H1 (cell line): ENCODE data around the gene RPIA. TPM values are rescaled to one million over a fixed set of nuclear protein-coding genes. Genes with fewer than 3 reads are reported as not detected.

Source experiments
- CTCF ChIA-PET: fragments of 300-600 bp; sonication (Branson Sonifier 250); formaldehyde crosslinking; loops from one replicate; lab custom pipeline; 2021; ENCODE audit not compliant: partially characterized antibody; lab: Charles Lee
- POLR2A ChIA-PET: fragments of 300-600 bp; sonication (Branson Sonifier 250); formaldehyde crosslinking; loops from one replicate; lab custom pipeline; 2021; ENCODE audit warnings: inconsistent platforms; ENCODE audit not compliant: partially characterized antibody; lab: Charles Lee
- DNase-seq, 2 experiments: peaks; one replicate each; pipeline versions ENCODE4 v3.0.0 to v3.0.0-alpha.2; 2010 to 2022; ENCODE audit warnings: low spot score in 2 of 2, low read depth in 1 of 2, mixed read lengths in 1 of 2
- FAIRE-seq: peaks from 2 replicates; lab custom pipeline; 2011; peaks lifted over from hg19 to GRCh38; lab: Jason Lieb, UNC
- H2AFZ ChIP-seq: 2 replicates; pipeline ENCODE4 v1.8.1; 2012; ENCODE audit warnings: low read length, inconsistent platforms
- H2AK5ac ChIP-seq: 2 replicates; pipeline ENCODE4 v1.6.1; 2013; ENCODE audit warnings: low read depth, low read length
- H2BK120ac ChIP-seq: replicated peaks from 2 replicates; pipeline ENCODE3; 2013; ENCODE audit warnings: low read depth, low read length, inconsistent platforms
- H2BK12ac ChIP-seq: 2 replicates; pipeline ENCODE4 v1.6.1; 2013; ENCODE audit warnings: low read depth, low read length
- H2BK15ac ChIP-seq: 2 replicates; pipeline ENCODE4 v1.6.1; 2013; ENCODE audit warnings: low read length
- H2BK20ac ChIP-seq: 2 replicates; pipeline ENCODE4 v1.6.1; 2013; ENCODE audit warnings: low read length
- H2BK5ac ChIP-seq: 2 replicates; pipeline ENCODE4 v1.6.1; 2013; ENCODE audit warnings: low read depth, low read length
- H3K14ac ChIP-seq: 2 replicates; pipeline ENCODE4 v1.6.1; 2013; ENCODE audit warnings: inconsistent platforms; ENCODE audit not compliant: insufficient read length
- H3K18ac ChIP-seq: 2 replicates; pipeline ENCODE4 v1.6.1; 2013; ENCODE audit warnings: low read length; ENCODE audit errors: extremely low read depth
- H3K23ac ChIP-seq: 2 replicates; pipeline ENCODE4 v1.6.1; 2013; ENCODE audit warnings: inconsistent platforms; ENCODE audit not compliant: insufficient read length
- H3K23me2 ChIP-seq: 2 replicates; pipeline ENCODE4 v1.6.1; 2013; ENCODE audit warnings: low read depth, low read length
- H3K27ac ChIP-seq: 2 replicates; pipeline ENCODE4 v1.6.1; 2011; ENCODE audit warnings: low read depth, low read length, inconsistent platforms
- H3K27me3 ChIP-seq, 4 experiments: replicated peaks in 1 of 4; 1 replicate in 1 of 4; 2 replicates in 3 of 4; pipeline versions ENCODE4 v1.6.1 to v1.8.1; 2011 to 2013; ENCODE audit warnings: low read length in 3 of 4, mild to moderate bottlenecking in 3 of 4, inconsistent platforms in 2 of 4, mixed read lengths in 2 of 4, moderate library complexity in 1 of 4; ENCODE audit not compliant: control insufficient read depth in 3 of 4, insufficient read depth in 3 of 4; ENCODE audit errors: extremely low read depth in 1 of 4
- H3K36me3 ChIP-seq, 4 experiments: 2 replicates each; pipeline versions ENCODE4 v1.6.1 to v1.8.1; 2011 to 2013; ENCODE audit warnings: mild to moderate bottlenecking in 4 of 4, low read length in 3 of 4, moderate library complexity in 2 of 4, control low read depth in 1 of 4, inconsistent platforms in 1 of 4; ENCODE audit not compliant: insufficient read depth in 4 of 4, control insufficient read depth in 2 of 4
- H3K4ac ChIP-seq: replicated peaks from 2 replicates; pipeline ENCODE3; 2013; ENCODE audit warnings: low read length, low read depth, mixed read lengths, inconsistent platforms; ENCODE audit not compliant: insufficient read length
- H3K4me1 ChIP-seq, 4 experiments: replicated peaks in 1 of 4; 1 replicate in 1 of 4; 2 replicates in 3 of 4; pipeline versions ENCODE4 v1.6.1 to v1.8.1; 2011 to 2013; ENCODE audit warnings: low read length in 3 of 4, inconsistent platforms in 2 of 4, mixed read lengths in 1 of 4; ENCODE audit not compliant: insufficient read depth in 4 of 4, control insufficient read depth in 3 of 4
- H3K4me2 ChIP-seq, 2 experiments: 2 replicates each; pipeline versions ENCODE4 v1.6.1 to v1.8.1; 2011 to 2013; ENCODE audit warnings: low read depth in 2 of 2, low read length in 2 of 2, control low read depth in 1 of 2, inconsistent platforms in 1 of 2, mild to moderate bottlenecking in 1 of 2; ENCODE audit not compliant: insufficient read depth in 1 of 2
- H3K4me3 ChIP-seq, 4 experiments: fragments of 200-600, 300-600 bp in 1 of 4; sonication (generic), shearing (Covaris generic), sonication (Bioruptor Twin) in 1 of 4; 2 replicates each; pipeline versions ENCODE4 v1.5.1 to v1.8.1; 2011 to 2016; ENCODE audit warnings: low read length in 4 of 4, low read depth in 3 of 4, control low read depth in 2 of 4, inconsistent platforms in 2 of 4, mild to moderate bottlenecking in 2 of 4, mixed read lengths in 1 of 4, moderate library complexity in 1 of 4; ENCODE audit not compliant: insufficient read depth in 2 of 4; ENCODE audit errors: extremely low read depth in 1 of 4
- H3K56ac ChIP-seq: replicated peaks from 2 replicates; pipeline ENCODE3; 2013; ENCODE audit warnings: low read depth, mild to moderate bottlenecking, mixed read lengths, low read length, inconsistent platforms; ENCODE audit not compliant: insufficient read length
- H3K79me1 ChIP-seq: 2 replicates; pipeline ENCODE4 v1.6.1; 2013; ENCODE audit warnings: low read depth, low read length, control low read depth
- H3K79me2 ChIP-seq, 2 experiments: 2 replicates each; pipeline versions ENCODE4 v1.6.1 to v1.8.1; 2012 to 2013; ENCODE audit warnings: low read length in 2 of 2, mild to moderate bottlenecking in 2 of 2, inconsistent platforms in 1 of 2; ENCODE audit not compliant: insufficient read depth in 2 of 2, control insufficient read depth in 1 of 2
- H3K9ac ChIP-seq, 4 experiments: replicated peaks in 1 of 4; 1 replicate in 1 of 4; 2 replicates in 3 of 4; pipeline versions ENCODE4 v1.6.1 to v1.8.1; 2011 to 2013; ENCODE audit warnings: low read depth in 3 of 4, low read length in 3 of 4, control low read depth in 2 of 4, mild to moderate bottlenecking in 2 of 4, moderate library complexity in 2 of 4, inconsistent platforms in 1 of 4; ENCODE audit errors: extremely low read depth in 1 of 4
- H3K9me3 ChIP-seq, 2 experiments: 2 replicates each; pipeline versions ENCODE4 v1.6.1 to v1.8.1; 2012 to 2013; ENCODE audit warnings: mild to moderate bottlenecking in 2 of 2, moderate library complexity in 2 of 2, control low read depth in 1 of 2, inconsistent platforms in 1 of 2, low read depth in 1 of 2, low read length in 1 of 2, mixed read lengths in 1 of 2; ENCODE audit not compliant: insufficient read depth in 2 of 2
- H4K20me1 ChIP-seq, 2 experiments: replicated peaks in 1 of 2; 2 replicates each; pipeline versions ENCODE3 to v1.8.1; 2011 to 2013; ENCODE audit warnings: inconsistent platforms in 2 of 2, low read length in 2 of 2, mild to moderate bottlenecking in 1 of 2; ENCODE audit not compliant: insufficient read depth in 2 of 2, control insufficient read depth in 1 of 2
- H4K5ac ChIP-seq: 2 replicates; pipeline ENCODE4 v1.6.1; 2013; ENCODE audit warnings: low read length, low read depth, mixed read lengths, inconsistent platforms; ENCODE audit not compliant: insufficient read length
- H4K8ac ChIP-seq: 2 replicates; pipeline ENCODE4 v1.8.0; 2013; ENCODE audit warnings: mild to moderate bottlenecking, moderate library complexity, low read length, inconsistent platforms; ENCODE audit not compliant: insufficient read depth; ENCODE audit errors: extremely low read depth
- H4K91ac ChIP-seq: replicated peaks from 2 replicates; pipeline ENCODE3; 2013; ENCODE audit warnings: low read length, mixed read lengths, inconsistent platforms; ENCODE audit not compliant: insufficient read length
- ATF2 ChIP-seq: IDR thresholded peaks from 2 replicates; pipeline ENCODE4 v1.6.1; 2012; ENCODE audit warnings: low read length, inconsistent platforms
- BCL11A ChIP-seq, 2 experiments: IDR thresholded peaks; one replicate each; pipeline ENCODE4 v1.6.1; 2011; ENCODE audit warnings: low read depth in 2 of 2, low read length in 2 of 2, mild to moderate bottlenecking in 2 of 2
- CEBPB ChIP-seq: IDR thresholded peaks from 2 replicates; pipeline ENCODE4 v1.6.1; 2012; ENCODE audit warnings: low read depth, low read length
- CHD2 ChIP-seq: IDR thresholded peaks from 2 replicates; pipeline ENCODE4 v1.6.1; 2012; ENCODE audit warnings: low read length, improper control_type of control experiment
- GTF2F1 ChIP-seq: IDR thresholded peaks from 2 replicates; pipeline ENCODE4 v1.6.1; 2012; ENCODE audit warnings: low read depth, low read length, improper control_type of control experiment, borderline replicate concordance
- JUN ChIP-seq: IDR thresholded peaks from 2 replicates; pipeline ENCODE4 v1.6.1; 2011; ENCODE audit warnings: low read depth, mild to moderate bottlenecking, improper control_type of control experiment, low read length
- KDM4A ChIP-seq: IDR thresholded peaks from one replicate; pipeline ENCODE4 v1.7.1; 2012; ENCODE audit warnings: low read depth, mild to moderate bottlenecking, moderate library complexity, low read length, inconsistent platforms; ENCODE audit not compliant: severe bottlenecking
- KDM5A ChIP-seq: fragments of 200-600 bp; IDR thresholded peaks from 2 replicates; pipeline ENCODE4 v1.7.1; 2012; ENCODE audit warnings: mild to moderate bottlenecking, low read length, inconsistent platforms, mixed read lengths
- SAP30 ChIP-seq: fragments of 300-600 bp; sonication (generic); IDR thresholded peaks from 2 replicates; pipeline ENCODE4 v1.7.1; 2012; ENCODE audit warnings: low read length, moderate library complexity, mild to moderate bottlenecking, inconsistent platforms; ENCODE audit not compliant: insufficient read depth, insufficient replicate concordance
- TCF12 ChIP-seq: IDR thresholded peaks from 2 replicates; pipeline ENCODE4 v1.6.1; 2011; ENCODE audit warnings: low read depth, mild to moderate bottlenecking, low read length
- YY1 ChIP-seq: IDR thresholded peaks from 2 replicates; pipeline ENCODE4 v1.6.1; 2011; ENCODE audit warnings: low read depth, mild to moderate bottlenecking, low read length
- ZNF274 ChIP-seq: IDR thresholded peaks from 2 replicates; pipeline ENCODE4 v1.7.0; 2012; ENCODE audit warnings: low read length, borderline replicate concordance; ENCODE audit errors: extremely low read depth
- WGBS, 2 experiments: shearing (Covaris generic) in 1 of 2; methylation state at CpG; one replicate each; pipeline versions ENCODE4 v1.1.6 to v1.1.7; 2013 to 2015; ENCODE audit warnings: low lambda C conversion rate in 2 of 2, mixed read lengths in 2 of 2, inconsistent platforms in 1 of 2, low coverage in 1 of 2, missing lambda C conversion rate in 1 of 2; ENCODE audit not compliant: insufficient replicate concordance in 2 of 2, insufficient coverage in 1 of 2, insufficient read length in 1 of 2; ENCODE audit errors: extremely low coverage in 1 of 2, missing lambda C conversion rate in 1 of 2; 5-methylcytosine and 5-hydroxymethylcytosine counted together
- polyA plus RNA-seq, 7 experiments: library from polyadenylated mRNA; depleted of rRNA in 3 of 7; stranded (reverse) in 5 of 7; unstranded in 2 of 7; fragments of >200 nt in 5 of 7; fragments of 200-250 nt in 2 of 7; gene quantifications; 1 replicate in 5 of 7; 2 replicates in 1 of 7; 4 replicates in 1 of 7; pipeline versions ENCODE4 v1.2.1 to v1.2.3, GENCODE V29; 2011 to 2013; ENCODE audit warnings: missing spikeins in 2 of 7, mixed read lengths in 2 of 7
- total RNA-seq: library from RNA; stranded (reverse); fragmentation: NEBNext Ultra II Directional; extraction: Animal tissue kit (Norgen Biotek cat#: 25700); gene quantifications from 2 replicates; pipeline ENCODE4 v1.2.1, GENCODE V29; 2021

The RPIA gene
- total and polyA plus RNA-seq, 2 of the 8 experiments (the other 6 are each of a cell fraction or from before 2014, with no cell fraction given) = 13.1 to 24.0 TPM

GRCh38 chr2:88714667-88715066 lies 23.2 kb downstream of the RPIA start:
- no peak overlapping the region for H2BK12ac ChIP-seq
- no peak overlapping the region; a peak in 1 of 8 replicates for H3K4me3 ChIP-seq
- H3K56ac ChIP-seq = no peak overlapping the region
- peaks cover 0 to 11% of the 10 kb centered on the region in 2 experiments; a peak in 2 of 4 replicates for H3K79me2 ChIP-seq
- H4K8ac ChIP-seq = no peak overlapping the region
- H4K91ac ChIP-seq = no peak overlapping the region
- no peak overlapping the region for H3K18ac ChIP-seq
- no peaks in the 10 kb centered on the region; the same call in 1 of the 2 replicates for H3K79me1 ChIP-seq
- peaks cover 0 to 6% (median 3%) of the 10 kb centered on the region in 4 experiments; a peak in 2 of 8 replicates for H3K36me3 ChIP-seq
- H2AK5ac ChIP-seq = 0 out of 2 replicates have a peak overlapping the region, but pooled peaks have one; percentile 29
- no peak overlapping the region for H3K14ac ChIP-seq
- no peak overlapping the region for H2BK120ac ChIP-seq
- H3K9ac ChIP-seq = no peak overlapping the region; a peak in 1 of 7 replicates
- peaks cover 4 to 12% of the 10 kb centered on the region in 2 experiments for H3K9me3 ChIP-seq
- H3K23ac ChIP-seq = no peak overlapping the region
- no peaks in the 10 kb centered on the region for H4K20me1 ChIP-seq
- 78% methylated on average over 3 of the region's 3 CpGs; no CpG with 5 or more reads in 1 of the 2 experiments for WGBS, 2 experiments
- CTCF ChIA-PET = interaction anchor here (1.5 kb wide), 1 partner anchor 26 kb away, joined by 4 read pairs; no protein-coding TSS in a partner anchor
- H2AFZ ChIP-seq = no peak overlapping the region
- POLR2A ChIA-PET = interaction anchor here (1.0 kb wide), 1 partner anchor 23 kb away, joined by 3 read pairs; the partner anchor contains the start of gene RPIA
- H3K4me1 ChIP-seq = peaks cover 3 to 14% (median 5%) of the 10 kb centered on the region in 4 experiments; a peak in 4 of 7 replicates
- H2BK20ac ChIP-seq = no peak overlapping the region
- no peak overlapping the region for H4K5ac ChIP-seq
- no peaks in the 10 kb centered on the region for H3K23me2 ChIP-seq
- H2BK15ac ChIP-seq = no peak overlapping the region
- DNase-seq = no peak
- no peaks in the 10 kb centered on the region for H3K27me3 ChIP-seq
- no peak overlapping the region for H2BK5ac ChIP-seq
- H3K27ac ChIP-seq = no peak overlapping the region
- FAIRE-seq = no peak
- H3K4me2 ChIP-seq = 0 out of 4 replicates have a peak overlapping the region, but pooled peaks of 1 of the 2 experiments have one; percentile 7
- no peak overlapping the region for H3K4ac ChIP-seq
- no peak for TF ChIP-seq JUN
- no peak for TF ChIP-seq BCL11A (IDR thresholded peaks at IDR 0.05; ENCODE audit: low read depth in 2 of 2, low read length in 2 of 2)
- no peak for TF ChIP-seq SAP30
- no peak for TF ChIP-seq TCF12
- TF ChIP-seq YY1 = no peak
- no peak for TF ChIP-seq KDM5A
- TF ChIP-seq ATF2 = no peak
- no peak for TF ChIP-seq KDM4A
- TF ChIP-seq ZNF274 = no peak
- TF ChIP-seq GTF2F1 = no peak
- TF ChIP-seq CEBPB = no peak
- no peak for TF ChIP-seq CHD2
